Lung (tissue), 12 donors: ENCODE measurements around the gene ZNF445. TPM values are rescaled to one million over a fixed set of nuclear protein-coding genes. Genes with fewer than 3 reads are reported as not detected.

Source experiments
- ATAC-seq: fragments of 200-7000 bp; cut with Tn5 transposase; one replicate; pipeline ENCODE4 v1.9.1; 2020; ENCODE audit warnings: moderate number of reproducible peaks; ENCODE audit not compliant: insufficient read depth, low FRiP score
- DNase-seq, 3 donors: peaks; one replicate each; pipeline ENCODE4 v3.0.0-alpha.2; 2013 to 2017
- H3K27ac ChIP-seq, 2 donors: one replicate each; pipeline ENCODE4 v1.5.1; 2013; ENCODE audit warnings: mild to moderate bottlenecking in 2 of 2, moderate library complexity in 2 of 2, control low read depth in 1 of 2, inconsistent platforms in 1 of 2, low read depth in 1 of 2, low read length in 1 of 2
- H3K27me3 ChIP-seq, 3 donors: one replicate each; pipeline ENCODE4 v1.5.1; 2013; ENCODE audit warnings: low read length in 2 of 3; ENCODE audit not compliant: control insufficient read depth in 3 of 3, insufficient read depth in 3 of 3
- H3K36me3 ChIP-seq, 4 donors: one replicate each; pipeline ENCODE4 v1.5.1; 2013; ENCODE audit warnings: low read length in 4 of 4, mild to moderate bottlenecking in 1 of 4, moderate library complexity in 1 of 4; ENCODE audit not compliant: control insufficient read depth in 4 of 4, insufficient read depth in 4 of 4
- H3K4me1 ChIP-seq, 5 donors: one replicate each; pipeline ENCODE4 v1.5.1; 2013; ENCODE audit warnings: low read length in 5 of 5, mild to moderate bottlenecking in 2 of 5, moderate library complexity in 1 of 5; ENCODE audit not compliant: control insufficient read depth in 5 of 5, insufficient read depth in 5 of 5
- H3K4me3 ChIP-seq: one replicate; pipeline ENCODE4 v1.5.1; 2013; ENCODE audit warnings: mild to moderate bottlenecking, control low read depth, moderate library complexity
- H3K9ac ChIP-seq, 2 donors: one replicate each; pipeline ENCODE4 v1.5.1; 2013; ENCODE audit warnings: low read length in 2 of 2, control low read depth in 1 of 2; ENCODE audit not compliant: insufficient read depth in 1 of 2
- H3K9me3 ChIP-seq, 4 donors: one replicate each; pipeline ENCODE4 v1.5.1; 2013; ENCODE audit warnings: low read length in 3 of 4, mild to moderate bottlenecking in 1 of 4, moderate library complexity in 1 of 4; ENCODE audit not compliant: control insufficient read depth in 4 of 4, insufficient read depth in 3 of 4
- WGBS, 2 donors: extraction: QIAGEN DNeasy Blood & Tissue Kit; methylation state at CpG; one replicate each; pipeline ENCODE4 v1.1.7; 2013; 5-methylcytosine and 5-hydroxymethylcytosine counted together
- polyA plus RNA-seq, 2 donors: library from polyadenylated mRNA; stranded (reverse); fragments of 200-250 nt; gene quantifications; one replicate each; pipeline ENCODE4 v1.2.1, GENCODE V29; 2013
- total RNA-seq, 2 donors: library from RNA; depleted of rRNA in 1 of 2; stranded (reverse); fragments of >200 nt in 1 of 2; gene quantifications; one replicate each; pipeline ENCODE4 v1.2.1, GENCODE V29; 2014 to 2021
- TF ChIP-seq, protein P1 (sequence below): IDR thresholded peaks from 2 replicates; pipeline ENCODE4 v1.5.1; 2012; ENCODE audit warnings: mild to moderate bottlenecking; ENCODE audit errors: control extremely low read depth, extremely low read depth
- donor health status: control.
- donor health status: control.
- donor health status: Bipolar disorder and iron deficiency.
- donor health status: healthy.
- donor health status: DM: yes; HTN: yes; CAD: no.

Gene ZNF445
- total and polyA plus RNA-seq, 4 donors: 2.7 to 23.2 (median 10.1) TPM

DNA sequence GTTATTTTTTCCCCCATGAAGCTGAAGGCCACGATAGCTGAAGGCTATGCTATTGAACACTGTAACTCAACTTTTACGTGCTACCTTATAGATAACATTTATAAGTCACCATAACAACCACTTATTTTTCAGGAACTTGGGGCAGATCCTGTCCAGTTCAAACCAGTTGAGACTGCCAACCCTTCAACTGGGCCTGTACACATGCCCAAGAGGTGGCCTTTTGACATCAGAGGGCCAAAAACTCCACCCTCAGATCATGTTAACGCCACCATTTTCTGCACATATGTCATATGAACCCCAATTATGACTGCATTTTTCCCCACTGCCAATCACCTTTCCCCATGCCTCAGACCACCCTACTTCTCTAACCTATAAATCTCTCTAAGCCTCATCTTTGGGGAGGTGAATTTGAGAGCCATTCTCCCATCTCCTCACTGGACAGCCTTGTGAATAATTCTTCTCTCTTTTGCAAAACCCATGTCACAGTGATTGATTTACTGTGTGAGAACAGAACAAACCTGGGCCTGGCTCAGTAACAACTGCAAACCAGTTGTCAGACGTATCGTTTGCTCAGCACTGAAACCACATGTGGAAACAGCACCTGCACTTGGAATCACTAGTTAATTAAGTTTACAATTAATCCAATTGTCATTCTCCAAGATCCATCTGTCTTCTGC is 42.5 kb downstream of the ZNF445 start:
- ATAC-seq: no peak
- TF ChIP-seq, protein P1, sequence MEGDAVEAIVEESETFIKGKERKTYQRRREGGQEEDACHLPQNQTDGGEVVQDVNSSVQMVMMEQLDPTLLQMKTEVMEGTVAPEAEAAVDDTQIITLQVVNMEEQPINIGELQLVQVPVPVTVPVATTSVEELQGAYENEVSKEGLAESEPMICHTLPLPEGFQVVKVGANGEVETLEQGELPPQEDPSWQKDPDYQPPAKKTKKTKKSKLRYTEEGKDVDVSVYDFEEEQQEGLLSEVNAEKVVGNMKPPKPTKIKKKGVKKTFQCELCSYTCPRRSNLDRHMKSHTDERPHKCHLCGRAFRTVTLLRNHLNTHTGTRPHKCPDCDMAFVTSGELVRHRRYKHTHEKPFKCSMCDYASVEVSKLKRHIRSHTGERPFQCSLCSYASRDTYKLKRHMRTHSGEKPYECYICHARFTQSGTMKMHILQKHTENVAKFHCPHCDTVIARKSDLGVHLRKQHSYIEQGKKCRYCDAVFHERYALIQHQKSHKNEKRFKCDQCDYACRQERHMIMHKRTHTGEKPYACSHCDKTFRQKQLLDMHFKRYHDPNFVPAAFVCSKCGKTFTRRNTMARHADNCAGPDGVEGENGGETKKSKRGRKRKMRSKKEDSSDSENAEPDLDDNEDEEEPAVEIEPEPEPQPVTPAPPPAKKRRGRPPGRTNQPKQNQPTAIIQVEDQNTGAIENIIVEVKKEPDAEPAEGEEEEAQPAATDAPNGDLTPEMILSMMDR: no peak
- 77 to 79% methylated on average over 5 of the region's 5 CpGs for WGBS, 2 donors
- Histone ChIP-seq H3K36me3 (peaks cover 0 to 2% (median 0%) of the 10 kb centered on the region in 4 donors), H3K9me3 (no peaks in the 10 kb centered on the region), H3K4me1 (peaks cover 0 to 8% (median 7%) of the 10 kb centered on the region in 5 donors), H3K9ac (no peak overlapping the region), H3K27ac (no peak overlapping the region), H3K27me3 (no peaks in the 10 kb centered on the region), H3K4me3 (no peak overlapping the region)
- DNase-seq: no peak

DNA sequence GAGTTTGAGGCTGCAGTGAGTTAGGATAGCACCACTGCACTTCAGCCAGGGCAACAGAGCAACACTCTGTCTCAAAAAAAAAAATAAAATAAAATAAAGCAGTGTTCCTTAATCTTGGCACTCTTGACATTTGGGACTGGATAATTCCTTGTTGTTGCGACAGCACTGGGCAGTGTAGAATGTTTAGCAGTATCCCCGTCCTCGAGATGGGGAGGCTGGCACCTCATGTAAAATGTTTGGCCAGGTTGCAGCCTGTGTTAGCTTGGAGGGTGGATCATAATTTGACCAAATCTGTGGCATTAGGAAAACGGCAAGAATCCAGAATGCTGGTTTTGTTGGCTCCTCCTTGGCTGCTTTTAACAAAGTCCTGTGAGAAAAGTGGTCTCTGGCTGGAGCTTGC is 47.0 kb downstream of the ZNF445 start:
- H3K4me1 ChIP-seq: no peaks in the 10 kb centered on the region
- DNase-seq (no peak), ATAC-seq (no peak)
- no peak overlapping the region for H3K27ac ChIP-seq
- TF ChIP-seq, protein P1: no peak
- H3K36me3 ChIP-seq: peaks cover 0 to 2% (median 0%) of the 10 kb centered on the region in 4 donors
- H3K27me3 ChIP-seq: no peaks in the 10 kb centered on the region
- no peak overlapping the region for H3K4me3 ChIP-seq
- no peaks in the 10 kb centered on the region for H3K9me3 ChIP-seq
- H3K9ac ChIP-seq: no peak overlapping the region
- 72 to 86% methylated on average over 4 of the region's 4 CpGs for WGBS, 2 donors

DNA sequence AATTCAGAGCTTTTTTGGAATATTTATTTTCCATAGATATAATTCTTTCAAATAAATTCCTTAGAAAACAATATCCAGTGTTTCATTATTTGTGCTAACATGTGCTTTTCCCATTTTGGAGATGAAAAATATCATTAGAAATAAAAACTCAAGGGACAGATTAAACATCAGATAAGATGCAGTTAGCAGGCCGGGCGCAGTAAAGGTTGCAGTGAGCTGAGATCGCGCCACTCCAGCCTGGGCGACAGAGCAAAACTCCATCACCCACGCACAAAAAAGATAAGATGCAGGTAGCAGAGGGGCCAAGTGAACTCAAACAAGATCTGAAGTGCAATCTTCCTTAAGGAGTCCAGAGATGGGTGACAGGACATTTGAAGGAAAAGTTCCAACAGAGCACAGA is 48.0 kb downstream of the ZNF445 start:
- WGBS, 2 donors: 92 to 94% methylated on average over 6 of the region's 6 CpGs
- Histone ChIP-seq H3K36me3 (peaks cover 0 to 2% (median 0%) of the 10 kb centered on the region in 4 donors), H3K4me1 (no peaks in the 10 kb centered on the region), H3K9me3 (no peaks in the 10 kb centered on the region), H3K27me3 (no peaks in the 10 kb centered on the region), H3K4me3 (no peak overlapping the region), H3K9ac (no peak overlapping the region), H3K27ac (no peak overlapping the region)
- TF ChIP-seq, protein P1: no peak
- DNase-seq (no peak), ATAC-seq (no peak)

DNA sequence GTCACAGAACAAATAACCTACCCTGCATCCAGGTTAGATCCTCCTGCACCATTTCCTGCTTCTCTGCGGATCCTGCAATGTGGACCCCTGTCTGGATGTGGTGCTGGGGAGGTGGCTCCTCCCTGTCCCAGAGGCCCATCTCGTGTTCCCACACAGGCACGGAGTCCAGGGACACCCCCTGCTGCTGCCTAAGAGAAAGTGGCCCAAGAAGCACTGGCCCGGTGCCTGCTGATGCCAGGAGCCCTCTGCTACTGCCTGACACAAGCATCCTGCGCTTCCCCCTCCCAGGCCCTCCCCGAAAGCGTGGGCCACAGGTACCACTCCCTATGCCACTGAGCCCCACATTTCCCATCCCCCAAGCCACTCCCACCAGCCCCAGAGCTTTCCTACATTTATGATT is 48.6 kb downstream of the ZNF445 start:
- H3K4me3 ChIP-seq: no peak overlapping the region
- H3K9me3 ChIP-seq: no peaks in the 10 kb centered on the region
- DNase-seq (no peak), ATAC-seq (no peak)
- H3K27me3 ChIP-seq: no peaks in the 10 kb centered on the region
- no peak overlapping the region for H3K27ac ChIP-seq
- no peaks in the 10 kb centered on the region for H3K4me1 ChIP-seq
- TF ChIP-seq, protein P1: no peak
- H3K36me3 ChIP-seq: peaks cover 0 to 2% (median 0%) of the 10 kb centered on the region in 4 donors
- 81 to 85% methylated on average over 7 of the region's 7 CpGs for WGBS, 2 donors
- H3K9ac ChIP-seq: no peak overlapping the region
